OCI-LY1 (cell line): ENCODE measurements around the gene KCNJ15.

Experiments
- H2AFZ ChIP-seq: fragments of 200-600 bp; sonication (generic), shearing (Covaris generic); 2 replicates; pipeline ENCODE4 v1.6.0; 2014; ENCODE audit warnings: antibody characterized with exemption, mild to moderate bottlenecking, low read length
- H3F3A ChIP-seq: fragments of 200-600 bp; sonication (generic), shearing (Covaris generic); 2 replicates; pipeline ENCODE4 v1.6.0; 2014; ENCODE audit warnings: mild to moderate bottlenecking, antibody characterized with exemption, low read length, moderate library complexity; ENCODE audit not compliant: insufficient read depth
- H3K27ac ChIP-seq: fragments of 200-600 bp; sonication (generic); 2 replicates; pipeline ENCODE4 v1.5.1; 2014; ENCODE audit warnings: low read length, mixed run types, mild to moderate bottlenecking, low read depth; ENCODE audit not compliant: poor library complexity, severe bottlenecking
- H3K27me3 ChIP-seq: fragments of 200-600 bp; sonication (generic); 2 replicates; pipeline ENCODE4 v1.6.0; 2014; ENCODE audit warnings: antibody characterized with exemption, mild to moderate bottlenecking, low read length, moderate library complexity; ENCODE audit not compliant: insufficient read depth
- H3K36me3 ChIP-seq: fragments of 200-600 bp; sonication (generic); 2 replicates; pipeline ENCODE4 v1.6.1; 2014; ENCODE audit warnings: mild to moderate bottlenecking, antibody characterized with exemption, low read length, moderate library complexity, mixed read lengths; ENCODE audit not compliant: insufficient read depth
- H3K4me1 ChIP-seq: fragments of 200-600 bp; sonication (generic); 2 replicates; pipeline ENCODE4 v1.5.1; 2014; ENCODE audit warnings: mild to moderate bottlenecking, low read length, moderate library complexity; ENCODE audit not compliant: insufficient read depth, severe bottlenecking
- H3K4me2 ChIP-seq: fragments of 200-600 bp; sonication (generic), shearing (Covaris generic); 2 replicates; pipeline ENCODE4 v1.6.1; 2014; ENCODE audit warnings: low read length
- H3K4me3 ChIP-seq: fragments of 200-600 bp; sonication (generic); 2 replicates; pipeline ENCODE4 v1.5.1; 2014; ENCODE audit warnings: low read length, low read depth, mild to moderate bottlenecking, mixed read lengths; ENCODE audit not compliant: poor library complexity, severe bottlenecking
- H3K79me2 ChIP-seq: fragments of 200-600 bp; shearing (Covaris generic); 2 replicates; pipeline ENCODE4 v1.6.1; 2016; ENCODE audit warnings: mixed run types, low read length, mixed read lengths; ENCODE audit not compliant: insufficient read depth
- H3K9ac ChIP-seq: fragments of 200-600 bp; sonication (generic), shearing (Covaris generic); 2 replicates; pipeline ENCODE4 v1.6.1; 2014; ENCODE audit warnings: mild to moderate bottlenecking, low read length, mixed read lengths
- H3K9me2 ChIP-seq: fragments of 200-600 bp; sonication (generic), shearing (Covaris generic); 2 replicates; pipeline ENCODE4 v1.6.1; 2014; ENCODE audit warnings: low read depth, mild to moderate bottlenecking, low read length, mixed read lengths
- H3K9me3 ChIP-seq: fragments of 200-600 bp; shearing (Covaris generic); 2 replicates; pipeline ENCODE4 v1.6.1; 2014; ENCODE audit warnings: low read length, mixed read lengths
- H4K20me1 ChIP-seq: fragments of 200-600 bp; sonication (generic), shearing (Covaris generic); 2 replicates; pipeline ENCODE4 v1.6.0; 2016; ENCODE audit warnings: mild to moderate bottlenecking, low read length; ENCODE audit not compliant: insufficient read depth
- EZH2 ChIP-seq: fragments of 200-600 bp; sonication (generic), shearing (Covaris generic); IDR thresholded peaks from 2 replicates; pipeline ENCODE4 v1.8.0; 2017; ENCODE audit warnings: borderline replicate concordance, mixed run types, mild to moderate bottlenecking, antibody characterized with exemption, low read length, moderate library complexity, mixed read lengths
- TF ChIP-seq, protein P1 (sequence below): fragments of 200-600 bp; sonication (generic), shearing (Covaris generic); IDR thresholded peaks from 2 replicates; pipeline ENCODE4 v1.5.1; 2017; ENCODE audit warnings: mild to moderate bottlenecking, antibody characterized with exemption, low read length, moderate library complexity, mixed read lengths

Gene KCNJ15

DNA sequence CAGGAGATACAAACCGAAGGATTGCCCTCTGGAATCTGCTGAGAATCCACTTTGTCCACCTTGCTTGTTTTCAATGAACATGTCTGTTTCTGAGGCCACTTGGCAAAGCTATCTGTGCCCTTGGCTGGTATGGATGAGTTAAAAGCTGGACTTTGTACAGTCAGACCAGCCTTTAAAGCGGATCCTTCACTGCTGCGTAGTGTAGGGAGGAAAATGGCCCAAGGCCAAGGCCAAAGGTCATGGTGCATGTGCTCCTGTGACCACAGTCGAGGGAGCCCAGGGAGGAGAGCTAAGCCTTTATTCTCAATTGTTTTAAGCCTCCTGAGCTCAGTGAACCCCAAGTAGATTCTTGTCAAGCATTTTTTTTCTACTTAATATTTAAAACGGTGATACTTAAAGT is 37.0 kb downstream of the KCNJ15 start:
- H3K4me1 ChIP-seq: no peaks in the 10 kb centered on the region

GRCh38 chr21:38294609-38295008 is 37.8 kb downstream of the KCNJ15 start:
- no peaks in the 10 kb centered on the region for H3K9me2 ChIP-seq
- TF ChIP-seq EZH2: no peak
- no peaks in the 10 kb centered on the region for H3K9me3 ChIP-seq
- H3K36me3 ChIP-seq: no peaks in the 10 kb centered on the region
- no peak overlapping the region for H3K4me3 ChIP-seq
- peaks cover 3% of the 10 kb centered on the region; the same call in 1 of the 2 replicates for H3K27me3 ChIP-seq
- H3F3A ChIP-seq: no peaks in the 10 kb centered on the region
- H3K79me2 ChIP-seq: no peaks in the 10 kb centered on the region
- H3K27ac ChIP-seq: no peak overlapping the region
- no peaks in the 10 kb centered on the region for H4K20me1 ChIP-seq
- no peak overlapping the region for H3K4me2 ChIP-seq
- no peaks in the 10 kb centered on the region for H3K4me1 ChIP-seq
- no peak overlapping the region for H3K9ac ChIP-seq
- no peak overlapping the region for H2AFZ ChIP-seq

More for the DNA sequence above, 37.0 kb downstream of the KCNJ15 start:
- Histone ChIP-seq H3K27ac (no peak overlapping the region), H3K9me3 (no peaks in the 10 kb centered on the region), H2AFZ (no peak overlapping the region), H3K27me3 (no peaks in the 10 kb centered on the region), H3K9ac (no peak overlapping the region), H3K4me3 (no peak overlapping the region), H3K4me2 (no peak overlapping the region), H3K9me2 (no peaks in the 10 kb centered on the region), H3K79me2 (no peaks in the 10 kb centered on the region), H3F3A (no peaks in the 10 kb centered on the region), H3K36me3 (no peaks in the 10 kb centered on the region), H4K20me1 (no peaks in the 10 kb centered on the region)
- TF ChIP-seq, protein P1, sequence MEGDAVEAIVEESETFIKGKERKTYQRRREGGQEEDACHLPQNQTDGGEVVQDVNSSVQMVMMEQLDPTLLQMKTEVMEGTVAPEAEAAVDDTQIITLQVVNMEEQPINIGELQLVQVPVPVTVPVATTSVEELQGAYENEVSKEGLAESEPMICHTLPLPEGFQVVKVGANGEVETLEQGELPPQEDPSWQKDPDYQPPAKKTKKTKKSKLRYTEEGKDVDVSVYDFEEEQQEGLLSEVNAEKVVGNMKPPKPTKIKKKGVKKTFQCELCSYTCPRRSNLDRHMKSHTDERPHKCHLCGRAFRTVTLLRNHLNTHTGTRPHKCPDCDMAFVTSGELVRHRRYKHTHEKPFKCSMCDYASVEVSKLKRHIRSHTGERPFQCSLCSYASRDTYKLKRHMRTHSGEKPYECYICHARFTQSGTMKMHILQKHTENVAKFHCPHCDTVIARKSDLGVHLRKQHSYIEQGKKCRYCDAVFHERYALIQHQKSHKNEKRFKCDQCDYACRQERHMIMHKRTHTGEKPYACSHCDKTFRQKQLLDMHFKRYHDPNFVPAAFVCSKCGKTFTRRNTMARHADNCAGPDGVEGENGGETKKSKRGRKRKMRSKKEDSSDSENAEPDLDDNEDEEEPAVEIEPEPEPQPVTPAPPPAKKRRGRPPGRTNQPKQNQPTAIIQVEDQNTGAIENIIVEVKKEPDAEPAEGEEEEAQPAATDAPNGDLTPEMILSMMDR: no peak
- TF ChIP-seq EZH2: no peak

- Histone ChIP-seq H3K27ac (no peak overlapping the region), H3F3A (no peaks in the 10 kb centered on the region), H3K4me1 (no peaks in the 10 kb centered on the region), H3K27me3 (peaks cover 3% of the 10 kb centered on the region; the same call in 1 of the 2 replicates), H3K4me3 (no peak overlapping the region), H4K20me1 (no peaks in the 10 kb centered on the region), H3K36me3 (no peaks in the 10 kb centered on the region), H2AFZ (no peak overlapping the region), H3K4me2 (no peak overlapping the region), H3K9ac (no peak overlapping the region), H3K9me3 (no peaks in the 10 kb centered on the region), H3K79me2 (no peaks in the 10 kb centered on the region), H3K9me2 (no peaks in the 10 kb centered on the region)
- no peak for TF ChIP-seq EZH2
- TF ChIP-seq, protein P1: no peak
Measured at GRCh38 chr21:38295997-38296764, 39.4 kb downstream of the KCNJ15 start.

GRCh38 chr21:38297194-38297631 is 40.4 kb downstream of the KCNJ15 start:
- TF ChIP-seq, protein P1: no peak
- TF ChIP-seq EZH2: no peak
- H3K79me2 ChIP-seq: no peaks in the 10 kb centered on the region
- no peaks in the 10 kb centered on the region for H3K9me3 ChIP-seq
- H3K9ac ChIP-seq: no peak overlapping the region
- H3K9me2 ChIP-seq: no peaks in the 10 kb centered on the region
- peaks cover 3% of the 10 kb centered on the region; the same call in 1 of the 2 replicates for H3K27me3 ChIP-seq
- H3K36me3 ChIP-seq: no peaks in the 10 kb centered on the region
- H2AFZ ChIP-seq: no peak overlapping the region
- no peaks in the 10 kb centered on the region for H4K20me1 ChIP-seq
- H3K4me1 ChIP-seq: no peaks in the 10 kb centered on the region
- no peak overlapping the region for H3K4me3 ChIP-seq
- no peak overlapping the region for H3K4me2 ChIP-seq
- no peaks in the 10 kb centered on the region for H3F3A ChIP-seq
- H3K27ac ChIP-seq: no peak overlapping the region
